SK-N-SH (cell line): ENCODE results near the gene CD300A. TPM values are rescaled to one million over a fixed set of nuclear protein-coding genes. Genes with fewer than 3 reads are reported as not detected.

ENCODE experiments used
- CTCF ChIA-PET: fragments of 300-600, 350-600 bp; formaldehyde crosslinking; extraction: SDS; loops from one replicate; lab custom pipeline; 2021; lab: Yijun Ruan, JAX
- POLR2A ChIA-PET: fragments of 350-600 bp; sonication (Branson Sonifier 250); formaldehyde crosslinking; extraction: SDS; loops from one replicate; lab custom pipeline; 2020; ENCODE audit warnings: antibody characterized with exemption, inconsistent platforms; lab: Yijun Ruan, JAX
- DNase-seq: peaks from one replicate; pipeline ENCODE4 v3.0.0; 2012
- H2AFZ ChIP-seq: fragments of 200-600 bp; sonication (generic); 2 replicates; pipeline ENCODE4 v1.8.1; 2016; ENCODE audit warnings: antibody characterized with exemption, mild to moderate bottlenecking, low read depth
- H3F3A ChIP-seq: fragments of 200-600 bp; sonication (generic); replicated peaks from 2 replicates; pipeline ENCODE3; 2016; ENCODE audit warnings: antibody characterized with exemption, mild to moderate bottlenecking; ENCODE audit not compliant: insufficient read depth
- H3K27ac ChIP-seq, 2 experiments: fragments of 200-500 bp in 1 of 2; fragments of 200-600 bp in 1 of 2; sonication (Bioruptor generic) in 1 of 2; sonication (generic), shearing (Covaris generic) in 1 of 2; 2 replicates each; pipeline versions ENCODE4 v1.5.1 to v1.6.1; 2014 to 2016; ENCODE audit warnings: low read depth in 2 of 2, inconsistent platforms in 1 of 2, low read length in 1 of 2, mild to moderate bottlenecking in 1 of 2, mixed read lengths in 1 of 2
- H3K27me3 ChIP-seq: fragments of 200-600 bp; sonication (generic), shearing (Covaris generic); 2 replicates; pipeline ENCODE4 v1.6.1; 2016; ENCODE audit warnings: mixed run types; ENCODE audit not compliant: insufficient read depth
- H3K36me3 ChIP-seq, 2 experiments: fragments of 200-500 bp in 1 of 2; fragments of 200-600 bp in 1 of 2; sonication (Bioruptor generic) in 1 of 2; sonication (generic) in 1 of 2; replicated peaks in 1 of 2; 2 replicates each; pipeline versions ENCODE3 to v1.5.1; 2014 to 2016; ENCODE audit warnings: low read length in 1 of 2, mild to moderate bottlenecking in 1 of 2; ENCODE audit not compliant: insufficient read depth in 2 of 2, control insufficient read depth in 1 of 2
- H3K4me1 ChIP-seq, 2 experiments: fragments of 200-500 bp in 1 of 2; fragments of 200-600 bp in 1 of 2; sonication (Bioruptor generic) in 1 of 2; sonication (generic), shearing (Covaris generic) in 1 of 2; 2 replicates each; pipeline versions ENCODE4 v1.5.1 to v1.6.1; 2014 to 2016; ENCODE audit warnings: low read depth in 1 of 2, low read length in 1 of 2, mixed run types in 1 of 2; ENCODE audit not compliant: insufficient read depth in 2 of 2, control insufficient read depth in 1 of 2
- H3K4me2 ChIP-seq: fragments of 200-600 bp; sonication (generic), shearing (Covaris generic); 2 replicates; pipeline ENCODE4 v1.6.1; 2017; ENCODE audit warnings: mixed run types
- H3K4me3 ChIP-seq, 2 experiments: fragments of 200-500 bp in 1 of 2; fragments of 200-600 bp in 1 of 2; sonication (Bioruptor generic) in 1 of 2; sonication (generic), shearing (Covaris generic) in 1 of 2; 2 replicates each; pipeline versions ENCODE4 v1.5.1 to v1.8.1; 2014 to 2016; ENCODE audit warnings: low read depth in 2 of 2, inconsistent platforms in 1 of 2, low read length in 1 of 2, mild to moderate bottlenecking in 1 of 2, mixed read lengths in 1 of 2, moderate library complexity in 1 of 2
- H3K79me2 ChIP-seq: fragments of 200-600 bp; sonication (generic); 2 replicates; pipeline ENCODE4 v1.8.1; 2017; ENCODE audit warnings: mild to moderate bottlenecking; ENCODE audit not compliant: insufficient read depth
- H3K9ac ChIP-seq: fragments of 200-600 bp; sonication (generic); 2 replicates; pipeline ENCODE4 v1.6.1; 2017; ENCODE audit warnings: mixed run types
- H3K9me2 ChIP-seq: fragments of 200-600 bp; sonication (generic); 2 replicates; pipeline ENCODE4 v1.6.1; 2017; ENCODE audit warnings: mixed run types
- H3K9me3 ChIP-seq: fragments of 200-600 bp; sonication (generic); 2 replicates; pipeline ENCODE4 v1.6.1; 2017; ENCODE audit warnings: mixed run types, mild to moderate bottlenecking, moderate library complexity
- H4K20me1 ChIP-seq: fragments of 200-600 bp; sonication (generic); 2 replicates; pipeline ENCODE4 v1.6.1; 2017; ENCODE audit warnings: mild to moderate bottlenecking, mixed run types; ENCODE audit not compliant: insufficient read depth
- CTCF ChIP-seq: fragments of 200-600 bp; sonication (generic); IDR thresholded peaks from 2 replicates; pipeline ENCODE4 v1.6.1; 2017; ENCODE audit warnings: antibody characterized with exemption, mild to moderate bottlenecking, moderate library complexity
- ELF1 ChIP-seq: IDR thresholded peaks from 2 replicates; pipeline ENCODE4 v1.4.0; 2012
- EZH2phosphoT487 ChIP-seq: fragments of 200-600 bp; sonication (generic); IDR thresholded peaks from 2 replicates; pipeline ENCODE4 v1.6.1; 2017; ENCODE audit warnings: low read depth, mixed run types, mild to moderate bottlenecking, antibody characterized with exemption, moderate library complexity, borderline replicate concordance
- FOXJ3 ChIP-seq: sonication (generic); formaldehyde crosslinking; IDR thresholded peaks from 2 replicates; pipeline ENCODE4 v1.5.1; 2020; ENCODE audit warnings: mild to moderate bottlenecking, missing genetic modification reagents
- FOXM1 ChIP-seq: IDR thresholded peaks from 2 replicates; pipeline ENCODE4 v1.4.0; 2012; ENCODE audit warnings: low read depth, mild to moderate bottlenecking
- GATA2 ChIP-seq: sonication (generic); formaldehyde crosslinking; IDR thresholded peaks from 2 replicates; pipeline ENCODE4 v1.5.0; 2020; ENCODE audit warnings: mild to moderate bottlenecking, missing genetic modification reagents
- IRF3 ChIP-seq: fragments of 150-350 bp; IDR thresholded peaks from 2 replicates; pipeline ENCODE4 v1.6.1; 2016; ENCODE audit warnings: mild to moderate bottlenecking, low read depth, low read length
- NRF1 ChIP-seq: IDR thresholded peaks from 2 replicates; pipeline ENCODE4 v1.6.1; 2012; ENCODE audit warnings: low read depth, mild to moderate bottlenecking, low read length
- POLR2AphosphoS5 ChIP-seq: IDR thresholded peaks from 2 replicates; pipeline ENCODE4 v1.6.1; 2012; ENCODE audit warnings: low read depth, low read length
- RCOR1 ChIP-seq: fragments of 150-350 bp; IDR thresholded peaks from 2 replicates; pipeline ENCODE4 v1.6.1; 2017; ENCODE audit warnings: antibody characterized with exemption, low read length
- REST ChIP-seq: IDR thresholded peaks from 2 replicates; pipeline ENCODE4 v1.6.1; 2012; ENCODE audit warnings: mild to moderate bottlenecking, low read depth, low read length, moderate library complexity
- SMC3 ChIP-seq: IDR thresholded peaks from 2 replicates; pipeline ENCODE4 v1.6.1; 2012; ENCODE audit warnings: low read depth, low read length, improper control_type of control experiment
- TCF12 ChIP-seq: IDR thresholded peaks from 2 replicates; pipeline ENCODE4 v1.4.0; 2012
- TEAD4 ChIP-seq: IDR thresholded peaks from 2 replicates; pipeline ENCODE4 v1.4.0; 2012; ENCODE audit warnings: mild to moderate bottlenecking, borderline replicate concordance; ENCODE audit not compliant: insufficient read depth
- USF1 ChIP-seq: IDR thresholded peaks from 2 replicates; pipeline ENCODE4 v1.4.0; 2012; ENCODE audit warnings: low read depth, borderline replicate concordance
- ZBTB33 ChIP-seq: IDR thresholded peaks from 2 replicates; pipeline ENCODE4 v1.4.0; 2012; ENCODE audit warnings: low read depth, borderline replicate concordance
- WGBS: methylation state at CpG from one replicate; pipeline ENCODE4 v1.1.6; 2017; ENCODE audit warnings: low lambda C conversion rate; 5-methylcytosine and 5-hydroxymethylcytosine counted together
- polyA plus RNA-seq, 3 experiments: library from polyadenylated mRNA; depleted of rRNA; stranded (reverse); fragments of >200 nt; gene quantifications; 2 replicates each; pipeline ENCODE4 v1.2.3, GENCODE V29; 2012

CD300A gene
- polyA plus RNA-seq, 1 of the 3 experiments (the other 2 are of a cell fraction): not detected

- H3K79me2 ChIP-seq: no peaks in the 10 kb centered on the region
- H3K9me2 ChIP-seq: no peaks in the 10 kb centered on the region
- H3F3A ChIP-seq: no peaks in the 10 kb centered on the region
- TF ChIP-seq FOXM1 (no peak), USF1 (no peak), TEAD4 (no peak), EZH2phosphoT487 (no peak), IRF3 (no peak), POLR2AphosphoS5 (no peak), SMC3 (no peak), ELF1 (no peak), NRF1 (no peak), GATA2 (CRISPR knock-in tag) (no peak), TCF12 (no peak), FOXJ3 (CRISPR knock-in tag) (no peak), ZBTB33 (no peak), RCOR1 (no peak), REST (no peak), CTCF (no peak)
- TF ChIP-seq, all 33 proteins: peak for 0
- no peaks in the 10 kb centered on the region for H3K4me1 ChIP-seq
- 14% methylated on average over 4 of the region's 4 CpGs for WGBS
- no peak overlapping the region for H3K4me2 ChIP-seq
- no peaks in the 10 kb centered on the region for H3K9me3 ChIP-seq
- H3K36me3 ChIP-seq: no peaks in the 10 kb centered on the region
- no peaks in the 10 kb centered on the region for H3K27me3 ChIP-seq
- DNase-seq: no peak
- H4K20me1 ChIP-seq: no peaks in the 10 kb centered on the region
- H2AFZ ChIP-seq: no peak overlapping the region
- POLR2A ChIA-PET: no interaction called here
- H3K27ac ChIP-seq: no peak overlapping the region
- H3K9ac ChIP-seq: no peak overlapping the region
- no peak overlapping the region for H3K4me3 ChIP-seq
- CTCF ChIA-PET: interaction anchor here (0.9 to 15.8 kb wide), 4 partner anchors 15 to 109 kb away, joined by 3 to 122 read pairs (median 66); partner anchors contain the start of gene GPR142
Observed at GRCh38 chr17:74477411-74477810, 11.0 kb downstream of the CD300A start.
